Measurements from ENCODE around the gene STAT5B.
"Not testable (repeated sequence)": the region's sequence is repeated elsewhere in the genome, so short reads cannot be mapped to it uniquely, and the experiment has no call there.

The STAT5B gene

GRCh38 chr17:42233156-42233555, 43.0 kb downstream of the STAT5B start:
- DNase-seq (ENCODE audit: low read depth), result no peak

DNA sequence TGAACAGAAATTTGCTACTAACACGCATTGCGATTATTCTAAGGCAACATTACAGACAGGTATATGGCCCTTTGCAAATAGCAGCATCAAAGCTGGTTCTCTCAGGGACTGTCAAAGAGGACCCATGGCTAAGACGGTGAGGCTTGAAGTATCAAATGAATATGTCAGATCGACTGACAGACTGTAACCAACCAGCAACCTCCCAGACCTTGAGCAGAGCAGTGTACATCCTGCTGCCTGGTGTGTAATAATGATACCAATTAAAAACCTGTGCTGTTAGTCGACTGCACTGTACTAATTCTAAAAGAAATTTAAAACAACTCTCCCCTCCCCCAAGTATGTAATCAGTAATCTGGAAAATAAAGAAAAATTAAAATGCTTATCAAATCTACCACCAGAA, 46.0 kb downstream of the STAT5B start:
- no peak for DNase-seq (ENCODE audit: low read depth)

- DNase-seq (ENCODE audit: low read depth), result no peak
These were observed 48.1 kb downstream of the STAT5B start for GRCh38 chr17:42227849-42228700.

GRCh38 chr17:42225646-42226045, 50.5 kb downstream of the STAT5B start:
- no peak for DNase-seq (ENCODE audit: low read depth)

GRCh38 chr17:42224651-42225050, 51.5 kb downstream of the STAT5B start:
- DNase-seq (ENCODE audit: low read depth), result no peak

GRCh38 chr17:42221886-42222745, 54.1 kb downstream of the STAT5B start:
- no peak for DNase-seq (ENCODE audit: low read depth)

DNA sequence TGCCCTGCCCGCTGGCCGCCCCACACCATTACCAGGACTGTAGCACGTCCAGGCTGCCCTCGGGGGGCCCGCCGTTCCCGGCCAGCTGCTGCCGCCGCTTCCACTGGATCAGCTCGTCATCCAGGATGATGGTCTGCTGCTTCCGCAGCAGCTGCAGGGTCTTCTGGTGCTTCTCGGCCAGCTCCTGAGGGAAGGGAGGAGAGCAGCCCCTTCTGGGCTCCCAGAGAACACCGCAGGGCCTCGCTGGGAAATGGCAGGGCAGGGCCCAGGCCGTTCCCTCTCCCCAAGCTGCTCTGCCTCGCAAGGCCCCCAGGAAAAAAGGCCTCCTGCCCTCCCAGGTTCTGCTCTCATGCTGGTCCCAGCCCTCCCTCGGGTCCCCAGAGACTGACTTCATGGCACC, 56.9 kb downstream of the STAT5B start:
- not testable (repeated sequence) for DNase-seq (ENCODE audit: low read depth)

GRCh38 chr17:42214156-42214555, 62.0 kb downstream of the STAT5B start:
- DNase-seq (ENCODE audit: low read depth), result no peak

- DNase-seq (ENCODE audit: low read depth), result no peak
These were observed 63.8 kb downstream of the STAT5B start for GRCh38 chr17:42212382-42212781.

DNA sequence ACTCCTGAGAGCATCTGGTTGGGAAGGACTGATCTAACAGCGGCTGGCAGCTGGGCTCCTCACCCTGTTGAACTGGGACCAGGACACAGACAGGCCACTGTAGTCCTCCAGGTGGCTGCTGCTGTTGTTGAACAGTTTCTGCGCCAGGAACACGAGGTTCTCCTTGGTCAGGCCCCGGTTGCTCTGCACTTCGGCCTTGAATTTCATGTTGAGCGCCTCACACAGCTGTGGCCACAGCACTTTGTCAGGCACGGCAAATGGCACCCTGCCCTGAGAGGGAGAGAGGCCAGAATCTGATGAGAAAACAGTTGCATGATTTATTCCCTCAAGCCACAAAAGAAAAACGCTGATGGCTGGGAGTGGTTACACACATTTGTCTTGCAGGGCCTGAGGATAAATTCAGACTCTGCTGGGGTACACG, 64.3 kb downstream of the STAT5B start:
- not testable (repeated sequence) for DNase-seq (ENCODE audit: low read depth)

- no peak for DNase-seq (ENCODE audit: low read depth)
These were observed 66.1 kb downstream of the STAT5B start for GRCh38 chr17:42210046-42210445.

- DNase-seq (ENCODE audit: low read depth), result not testable (repeated sequence)
These were observed 70.0 kb downstream of the STAT5B start for GRCh38 chr17:42206153-42206612.

GRCh38 chr17:42203354-42203753, 72.8 kb downstream of the STAT5B start:
- DNase-seq (ENCODE audit: low read depth), result no peak

- DNase-seq (ENCODE audit: low read depth), result no peak
These were observed 73.5 kb downstream of the STAT5B start for GRCh38 chr17:42202696-42203095.

DNA sequence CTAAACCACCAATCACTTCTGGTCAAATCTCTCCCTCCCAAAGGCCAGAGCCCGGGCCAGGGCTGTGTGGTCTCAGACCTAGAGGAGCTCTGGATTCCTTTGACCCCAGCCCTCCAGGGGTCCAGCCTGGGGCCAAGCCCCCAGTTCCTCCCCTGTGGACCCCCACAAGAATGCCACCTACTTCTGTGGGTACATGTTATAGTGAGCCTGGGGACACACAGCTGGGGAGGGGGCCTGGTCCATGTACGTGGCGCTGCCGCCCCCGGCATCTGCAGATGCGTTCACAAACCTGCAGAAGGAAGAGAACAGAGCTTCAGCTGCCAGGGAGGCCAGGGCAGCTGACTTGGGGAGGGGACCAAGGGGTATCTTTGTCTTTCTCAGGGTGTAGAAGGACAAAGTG, 74.0 kb downstream of the STAT5B start:
- no peak for DNase-seq (ENCODE audit: low read depth)

- DNase-seq (ENCODE audit: low read depth), result no peak
These were observed 74.8 kb downstream of the STAT5B start for GRCh38 chr17:42201458-42201772.

DNA sequence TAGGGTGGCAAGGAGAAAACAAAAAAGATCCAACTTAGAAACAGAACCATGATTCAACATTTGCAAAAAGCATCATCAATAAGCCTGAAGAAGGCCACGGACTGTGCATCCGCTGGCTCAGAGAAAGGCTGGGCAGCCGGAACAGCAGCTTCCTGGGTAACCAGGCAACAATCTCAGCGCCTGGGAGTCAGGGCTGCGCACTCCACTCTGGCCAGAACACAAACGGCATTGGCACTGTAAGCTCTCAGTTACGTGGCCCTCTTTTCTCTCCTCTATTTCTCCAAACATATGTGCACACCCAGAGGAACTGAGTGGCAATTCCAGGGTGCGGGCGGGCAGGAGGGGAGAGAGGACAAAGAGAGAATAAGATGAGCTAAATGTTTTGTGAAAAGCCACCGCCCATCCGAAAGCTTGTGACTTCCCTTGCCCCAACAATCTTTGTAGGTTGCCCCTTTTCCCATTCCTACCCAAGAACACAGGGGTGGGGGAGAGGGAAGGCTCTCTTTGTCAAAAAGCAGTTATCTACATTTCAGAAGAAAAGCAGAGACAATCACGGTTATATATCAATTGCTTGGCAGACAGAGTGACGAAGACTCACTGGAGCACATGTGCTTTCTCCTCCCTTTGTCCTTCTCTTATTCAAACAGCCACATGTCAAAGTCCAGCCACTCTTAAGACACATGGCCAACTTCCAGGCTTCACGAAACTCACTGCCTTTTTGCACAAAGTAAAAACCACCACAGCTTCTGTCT, 75.3 kb downstream of the STAT5B start:
- DNase-seq (ENCODE audit: low read depth), result no peak

DNA sequence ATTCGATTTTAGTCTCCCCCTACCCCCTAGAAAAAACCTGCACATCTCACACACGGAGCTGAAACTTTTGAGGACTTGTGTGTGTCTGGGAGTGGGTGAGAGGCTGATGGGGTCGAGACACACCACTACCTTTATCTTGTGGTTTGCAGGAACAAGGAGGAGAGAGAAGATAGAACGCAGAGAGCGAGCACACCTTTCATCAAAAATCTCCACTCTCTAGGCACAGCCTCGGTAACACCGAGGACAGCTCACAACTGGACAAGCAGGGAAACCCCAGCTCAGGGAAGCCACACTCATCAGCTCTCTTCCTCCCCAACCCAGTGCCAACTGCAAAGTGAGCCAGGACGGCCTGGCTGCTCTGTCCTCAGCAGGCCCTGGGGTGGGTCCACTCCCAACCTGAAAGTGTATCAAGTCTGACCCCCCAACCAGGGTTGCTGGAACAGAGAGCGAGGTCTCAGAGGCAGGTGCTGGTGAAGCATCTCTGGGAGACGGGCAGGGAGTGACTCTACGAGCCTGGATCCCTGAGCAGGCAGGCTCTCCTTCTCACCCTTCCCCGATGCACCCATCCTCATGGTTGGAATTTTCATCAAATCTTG, 76.7 kb downstream of the STAT5B start:
- no peak for DNase-seq (ENCODE audit: low read depth)

- DNase-seq (ENCODE audit: low read depth), result no peak
These were observed 77.3 kb downstream of the STAT5B start for GRCh38 chr17:42198897-42199296.

- no peak for DNase-seq (ENCODE audit: low read depth)
These were observed 78.5 kb downstream of the STAT5B start for GRCh38 chr17:42197564-42198156.

Data from non-pigmented ciliary epithelial cell (primary cell).